Mesenchymal stem cell (in vitro differentiated cells and primary cell): ENCODE results near the gene INAFM2.

Experiments
- DNase-seq: peaks from one replicate; pipeline ENCODE4 v3.0.0-alpha.2; 2013
- H2AFZ ChIP-seq: one replicate; pipeline ENCODE4 v1.6.1; 2013; ENCODE audit warnings: low read depth, mild to moderate bottlenecking, control low read depth, inconsistent platforms, low read length, moderate library complexity
- H2AK5ac ChIP-seq: 2 replicates; pipeline ENCODE4 v1.6.1; 2013; ENCODE audit warnings: low read length, moderate library complexity, mild to moderate bottlenecking, inconsistent platforms; ENCODE audit not compliant: severe bottlenecking
- H2BK120ac ChIP-seq: one replicate; pipeline ENCODE4 v1.6.1; 2013; ENCODE audit warnings: low read depth, mild to moderate bottlenecking, inconsistent platforms, low read length, moderate library complexity
- H2BK12ac ChIP-seq, 2 experiments: one replicate each; pipeline ENCODE4 v1.6.1; 2013; ENCODE audit warnings: inconsistent platforms in 2 of 2, low read length in 2 of 2, mild to moderate bottlenecking in 2 of 2, moderate library complexity in 2 of 2, control low read depth in 1 of 2
- H2BK15ac ChIP-seq: one replicate; pipeline ENCODE4 v1.6.1; 2013; ENCODE audit warnings: mild to moderate bottlenecking, low read depth, inconsistent platforms; ENCODE audit not compliant: poor library complexity, severe bottlenecking
- H2BK5ac ChIP-seq: 2 replicates; pipeline ENCODE4 v1.6.1; 2013; ENCODE audit warnings: low read depth, mild to moderate bottlenecking, low read length, control low read depth, inconsistent platforms; ENCODE audit not compliant: poor library complexity, severe bottlenecking
- H3K14ac ChIP-seq, 2 experiments: one replicate each; pipeline ENCODE4 v1.6.1; 2013; ENCODE audit warnings: inconsistent platforms in 2 of 2, low read length in 2 of 2, control low read depth in 1 of 2, mild to moderate bottlenecking in 1 of 2, moderate library complexity in 1 of 2
- H3K18ac ChIP-seq, 2 experiments: one replicate each; pipeline ENCODE4 v1.6.1; 2013; ENCODE audit warnings: inconsistent platforms in 2 of 2, low read length in 2 of 2, control low read depth in 1 of 2, low read depth in 1 of 2, mild to moderate bottlenecking in 1 of 2
- H3K23ac ChIP-seq, 2 experiments: one replicate each; pipeline ENCODE4 v1.6.1; 2013; ENCODE audit warnings: inconsistent platforms in 2 of 2, low read length in 2 of 2, mild to moderate bottlenecking in 2 of 2, moderate library complexity in 2 of 2, control low read depth in 1 of 2
- H3K27ac ChIP-seq: 2 replicates; pipeline ENCODE4 v1.5.1; 2013; ENCODE audit warnings: mild to moderate bottlenecking, moderate library complexity, low read length, control low read depth, inconsistent platforms; ENCODE audit not compliant: poor library complexity, severe bottlenecking
- H3K27me3 ChIP-seq, 2 experiments: 2 replicates each; pipeline versions ENCODE4 v1.6.1 to v1.7.0; 2013; ENCODE audit warnings: low read length in 2 of 2, mild to moderate bottlenecking in 2 of 2, moderate library complexity in 2 of 2, control low read depth in 1 of 2, inconsistent platforms in 1 of 2; ENCODE audit not compliant: control insufficient read depth in 1 of 2, insufficient read depth in 1 of 2
- H3K36me3 ChIP-seq, 2 experiments: 2 replicates each; pipeline versions ENCODE4 v1.6.1 to v1.7.0; 2013; ENCODE audit warnings: low read length in 2 of 2, control low read depth in 1 of 2, inconsistent platforms in 1 of 2, low read depth in 1 of 2, mild to moderate bottlenecking in 1 of 2; ENCODE audit not compliant: insufficient read depth in 2 of 2, control insufficient read depth in 1 of 2
- H3K4ac ChIP-seq, 2 experiments: one replicate each; pipeline ENCODE4 v1.6.1; 2013; ENCODE audit warnings: inconsistent platforms in 2 of 2, low read length in 2 of 2, mild to moderate bottlenecking in 2 of 2, moderate library complexity in 2 of 2, control low read depth in 1 of 2, low read depth in 1 of 2
- H3K4me1 ChIP-seq: 2 replicates; pipeline ENCODE4 v1.6.1; 2013; ENCODE audit warnings: low read depth, low read length, control low read depth; ENCODE audit not compliant: control insufficient read depth, insufficient read depth
- H3K4me2 ChIP-seq: 2 replicates; pipeline ENCODE4 v1.6.1; 2013; ENCODE audit warnings: low read length, mild to moderate bottlenecking, inconsistent platforms; ENCODE audit not compliant: poor library complexity, severe bottlenecking
- H3K4me3 ChIP-seq, 2 experiments: 2 replicates each; pipeline versions ENCODE4 v1.5.1 to v1.7.0; 2013; ENCODE audit warnings: low read length in 2 of 2, mild to moderate bottlenecking in 2 of 2, control low read depth in 1 of 2, low read depth in 1 of 2; ENCODE audit not compliant: insufficient read depth in 1 of 2
- H3K79me1 ChIP-seq: replicated peaks from 2 replicates; pipeline ENCODE4 v1.6.1; 2013; ENCODE audit warnings: mild to moderate bottlenecking, control low read depth, low read length, inconsistent platforms; ENCODE audit not compliant: poor library complexity, severe bottlenecking
- H3K9ac ChIP-seq: 2 replicates; pipeline ENCODE4 v1.7.0; 2013; ENCODE audit warnings: mild to moderate bottlenecking, low read length, moderate library complexity
- H3K9me3 ChIP-seq: 2 replicates; pipeline ENCODE4 v1.7.0; 2013; ENCODE audit warnings: mild to moderate bottlenecking, low read length; ENCODE audit not compliant: control insufficient read depth
- H4K8ac ChIP-seq: one replicate; pipeline ENCODE4 v1.6.1; 2013; ENCODE audit warnings: inconsistent platforms, mild to moderate bottlenecking, low read length, moderate library complexity
- H4K91ac ChIP-seq: one replicate; pipeline ENCODE4 v1.6.1; 2013; ENCODE audit warnings: mild to moderate bottlenecking, low read length, inconsistent platforms
- WGBS: methylation state at CpG from one replicate; pipeline ENCODE4 v1.1.7; 2013; ENCODE audit warnings: mixed read lengths; 5-methylcytosine and 5-hydroxymethylcytosine counted together

Gene INAFM2

GRCh38 chr15:40302288-40302886, 21.1 kb upstream of the INAFM2 start:
- peaks cover 31 to 84% of the 10 kb centered on the region in 2 experiments for H3K27me3 ChIP-seq
- no peak for DNase-seq
- no peak overlapping the region for H3K23ac ChIP-seq
- 93% methylated on average over 15 of the region's 19 CpGs for WGBS
- no peak overlapping the region for H3K4me2 ChIP-seq
- H3K9me3 ChIP-seq: peaks cover 11% of the 10 kb centered on the region
- H3K27ac ChIP-seq: no peak overlapping the region
- H3K4me3 ChIP-seq: no peak overlapping the region
- H2AFZ ChIP-seq: no peak overlapping the region
- H3K4ac ChIP-seq: no peak overlapping the region
- H2BK12ac ChIP-seq: peak overlapping the region in 1 of 2 experiments; percentile 14
- H4K91ac ChIP-seq: peak overlapping the region; percentile 14
- H4K8ac ChIP-seq: no peak overlapping the region
- H2BK120ac ChIP-seq: no peak overlapping the region
- H2AK5ac ChIP-seq: no peak overlapping the region
- no peak overlapping the region for H3K9ac ChIP-seq
- H3K4me1 ChIP-seq: peaks cover 3% of the 10 kb centered on the region
- H2BK5ac ChIP-seq: no peak overlapping the region
- no peak overlapping the region for H3K14ac ChIP-seq
- no peaks in the 10 kb centered on the region for H3K79me1 ChIP-seq
- H3K18ac ChIP-seq: peak overlapping the region in 1 of 2 experiments; percentile 56
- no peak overlapping the region for H2BK15ac ChIP-seq
- no peaks in the 10 kb centered on the region for H3K36me3 ChIP-seq

GRCh38 chr15:40302981-40303380, 20.5 kb upstream of the INAFM2 start:
- no peak overlapping the region for H2BK15ac ChIP-seq
- H3K9ac ChIP-seq: no peak overlapping the region
- no peaks in the 10 kb centered on the region for H3K36me3 ChIP-seq
- no peak overlapping the region for H3K4me3 ChIP-seq
- H2BK12ac ChIP-seq: no peak overlapping the region
- peaks cover 30 to 81% of the 10 kb centered on the region in 2 experiments for H3K27me3 ChIP-seq
- no peak overlapping the region for H3K4me2 ChIP-seq
- no peak overlapping the region for H3K18ac ChIP-seq
- no peak overlapping the region for H2BK5ac ChIP-seq
- H3K23ac ChIP-seq: no peak overlapping the region
- no peak overlapping the region for H4K8ac ChIP-seq
- no peak overlapping the region for H3K14ac ChIP-seq
- H2AFZ ChIP-seq: no peak overlapping the region
- H3K4me1 ChIP-seq: peaks cover 8% of the 10 kb centered on the region
- H3K4ac ChIP-seq: no peak overlapping the region
- no peaks in the 10 kb centered on the region for H3K79me1 ChIP-seq
- H3K27ac ChIP-seq: no peak overlapping the region
- H2AK5ac ChIP-seq: no peak overlapping the region
- H3K9me3 ChIP-seq: peaks cover 11% of the 10 kb centered on the region
- whole genome bisulfite sequencing: 91% methylated on average over 10 of the region's 11 CpGs
- no peak overlapping the region for H4K91ac ChIP-seq
- H2BK120ac ChIP-seq: no peak overlapping the region
- DNase-seq: no peak

- no peak overlapping the region for H3K14ac ChIP-seq
- no peak overlapping the region for H3K4me2 ChIP-seq
- WGBS: 89% methylated on average over 2 of the region's 2 CpGs
Observed at GRCh38 chr15:40303576-40303975, 19.9 kb upstream of the INAFM2 start.

GRCh38 chr15:40305281-40305680, 18.2 kb upstream of the INAFM2 start:
- Histone ChIP-seq H3K79me1 (no peaks in the 10 kb centered on the region), H4K8ac (no peak overlapping the region), H3K27ac (no peak overlapping the region), H2BK12ac (no peak overlapping the region), H3K4me1 (peaks cover 16% of the 10 kb centered on the region), H3K4ac (no peak overlapping the region), H2BK15ac (no peak overlapping the region), H3K27me3 (peaks cover 33 to 90% of the 10 kb centered on the region in 2 experiments), H3K14ac (no peak overlapping the region), H3K9ac (no peak overlapping the region), H2AFZ (no peak overlapping the region), H4K91ac (no peak overlapping the region), H3K9me3 (peaks cover 5% of the 10 kb centered on the region), H3K23ac (no peak overlapping the region), H3K18ac (no peak overlapping the region), H3K36me3 (no peaks in the 10 kb centered on the region), H2AK5ac (no peak overlapping the region), H2BK120ac (no peak overlapping the region), H3K4me2 (no peak overlapping the region), H3K4me3 (no peak overlapping the region), H2BK5ac (no peak overlapping the region)
- DNase-seq: no peak
- WGBS: 93% methylated on average over 4 of the region's 4 CpGs

More at GRCh38 chr15:40303576-40303975, 19.9 kb upstream of the INAFM2 start:
- Histone ChIP-seq H3K18ac (no peak overlapping the region), H2BK120ac (no peak overlapping the region), H3K4me1 (peaks cover 9% of the 10 kb centered on the region), H3K9ac (no peak overlapping the region), H3K4me3 (no peak overlapping the region), H2BK12ac (no peak overlapping the region), H4K91ac (no peak overlapping the region), H2BK5ac (no peak overlapping the region), H3K23ac (no peak overlapping the region), H2BK15ac (no peak overlapping the region), H3K9me3 (peaks cover 11% of the 10 kb centered on the region), H2AFZ (no peak overlapping the region), H3K27me3 (peaks cover 30 to 79% of the 10 kb centered on the region in 2 experiments), H3K36me3 (no peaks in the 10 kb centered on the region), H3K27ac (no peak overlapping the region), H2AK5ac (no peak overlapping the region), H4K8ac (no peak overlapping the region), H3K79me1 (no peaks in the 10 kb centered on the region), H3K4ac (no peak overlapping the region)
- no peak for DNase-seq
